HCT116 (cell line): Measurements from ENCODE around the gene MADD. TPM values are rescaled to one million over a fixed set of nuclear protein-coding genes. Genes with fewer than 3 reads are reported as not detected.

ENCODE experiments used
- ATAC-seq: fragments of 200-7000 bp; cut with Tn5 transposase; 2 replicates; pipeline ENCODE4 v1.9.1; 2020; ENCODE audit warnings: mild to moderate bottlenecking, moderate library complexity
- BruUV-seq: library from RNA; stranded (reverse); fragments of 400-500 nt; replicated peaks from 2 replicates; lab custom pipeline; 2021; lab: Mats Ljungman, UMichigan
- CTCF ChIA-PET: fragments of 300-600 bp; sonication (Branson Sonifier 250); formaldehyde crosslinking; loops from one replicate; lab custom pipeline; 2021; ENCODE audit warnings: antibody characterized with exemption; lab: Charles Lee
- POLR2A ChIA-PET: fragments of 300-600, 350-600 bp; sonication (Branson Sonifier 250); formaldehyde crosslinking; loops from one replicate; lab custom pipeline; 2021; ENCODE audit warnings: antibody characterized with exemption; lab: Charles Lee
- RAD21 ChIA-PET, 2 experiments: fragments of 300-600 bp; sonication (Branson Sonifier 250); formaldehyde crosslinking; loops; one replicate each; lab custom pipeline; 2023; ENCODE audit warnings: low total read pairs in 2 of 2; ENCODE audit not compliant: uncharacterized antibody in 2 of 2, unreplicated experiment in 2 of 2, low non-redundant PET in 1 of 2; lab: Charles Lee
- DNase-seq: peaks from one replicate; pipeline ENCODE4 v3.0.0-alpha.2; 2010; ENCODE audit warnings: low read depth, low spot score
- H2AFZ ChIP-seq: fragments of 200-600 bp; shearing (Covaris generic), sonication (generic); 2 replicates; pipeline ENCODE4 v1.6.1; 2017; ENCODE audit warnings: low read depth, mixed run types, mixed read lengths, antibody characterized with exemption, low read length; ENCODE audit not compliant: poor library complexity, severe bottlenecking
- H3K27ac ChIP-seq: 2 replicates; pipeline ENCODE4 v1.5.1; 2012; ENCODE audit warnings: low read depth, low read length
- H3K27me3 ChIP-seq: fragments of 200-600 bp; sonication (generic); 2 replicates; pipeline ENCODE4 v1.6.1; 2016; ENCODE audit warnings: mixed run types, low read length, mixed read lengths; ENCODE audit not compliant: insufficient read depth
- H3K36me3 ChIP-seq, 2 experiments: fragments of 200-500 bp in 1 of 2; fragments of 200-600 bp in 1 of 2; sonication (Bioruptor generic) in 1 of 2; sonication (generic) in 1 of 2; 2 replicates each; pipeline versions ENCODE4 v1.5.1 to v1.6.1; 2014 to 2016; ENCODE audit warnings: low read length in 2 of 2, inconsistent platforms in 1 of 2, mixed read lengths in 1 of 2, mixed run types in 1 of 2; ENCODE audit not compliant: insufficient read depth in 2 of 2, control insufficient read depth in 1 of 2
- H3K4me1 ChIP-seq, 2 experiments: fragments of 200-600 bp in 1 of 2; sonication (generic) in 1 of 2; 2 replicates each; pipeline versions ENCODE4 v1.5.1 to v1.6.1; 2012 to 2017; ENCODE audit warnings: low read length in 2 of 2, inconsistent platforms in 1 of 2, mild to moderate bottlenecking in 1 of 2, mixed read lengths in 1 of 2, mixed run types in 1 of 2, moderate library complexity in 1 of 2; ENCODE audit not compliant: insufficient read depth in 2 of 2, control insufficient read depth in 1 of 2
- H3K4me2 ChIP-seq: fragments of 200-600 bp; sonication (generic); 2 replicates; pipeline ENCODE4 v1.6.1; 2017; ENCODE audit warnings: mixed run types, low read length, mixed read lengths
- H3K4me3 ChIP-seq, 2 experiments: fragments of 200-600 bp in 1 of 2; sonication (generic) in 1 of 2; replicated peaks in 1 of 2; 2 replicates each; pipeline ENCODE4 v1.5.1; 2011 to 2016; ENCODE audit warnings: low read length in 2 of 2, control low read depth in 1 of 2, low read depth in 1 of 2, mild to moderate bottlenecking in 1 of 2, mixed read lengths in 1 of 2, mixed run types in 1 of 2
- H3K79me2 ChIP-seq: fragments of 200-600 bp; sonication (generic); 2 replicates; pipeline ENCODE4 v1.6.1; 2017; ENCODE audit warnings: mild to moderate bottlenecking, mixed run types, low read length, moderate library complexity, mixed read lengths; ENCODE audit not compliant: insufficient read depth
- H3K9ac ChIP-seq: fragments of 200-600 bp; sonication (generic); 2 replicates; pipeline ENCODE4 v1.6.1; 2016; ENCODE audit warnings: low read length, mixed read lengths
- H3K9me2 ChIP-seq: fragments of 200-600 bp; sonication (generic), shearing (Covaris generic); 2 replicates; pipeline ENCODE4 v1.6.1; 2017; ENCODE audit warnings: mixed run types, mild to moderate bottlenecking, moderate library complexity; ENCODE audit not compliant: insufficient read depth
- H3K9me3 ChIP-seq, 2 experiments: fragments of 200-500 bp in 1 of 2; fragments of 200-600 bp in 1 of 2; sonication (Bioruptor generic) in 1 of 2; sonication (generic) in 1 of 2; 2 replicates each; pipeline ENCODE4 v1.6.1; 2014 to 2017; ENCODE audit warnings: low read length in 2 of 2, mixed read lengths in 2 of 2, inconsistent platforms in 1 of 2, low read depth in 1 of 2, mild to moderate bottlenecking in 1 of 2, mixed run types in 1 of 2, moderate library complexity in 1 of 2; ENCODE audit not compliant: control insufficient read depth in 1 of 2, insufficient read depth in 1 of 2
- H4K20me1 ChIP-seq: fragments of 200-600 bp; sonication (generic), shearing (Covaris generic); 2 replicates; pipeline ENCODE4 v1.6.1; 2017; ENCODE audit warnings: mixed run types, mild to moderate bottlenecking, moderate library complexity; ENCODE audit not compliant: insufficient read depth
- CBX3 ChIP-seq: IDR thresholded peaks from 2 replicates; pipeline ENCODE4 v1.6.1; 2012; ENCODE audit warnings: low read depth
- CEBPB ChIP-seq: IDR thresholded peaks from 2 replicates; pipeline ENCODE4 v1.6.1; 2012; ENCODE audit warnings: low read depth
- EGR1 ChIP-seq: IDR thresholded peaks from 2 replicates; pipeline ENCODE4 v1.6.1; 2012; ENCODE audit warnings: low read depth
- ELF1 ChIP-seq: IDR thresholded peaks from 2 replicates; pipeline ENCODE4 v1.6.1; 2012; ENCODE audit warnings: low read depth, borderline replicate concordance
- EZH2 ChIP-seq: fragments of 200-600 bp; sonication (generic); IDR thresholded peaks from 2 replicates; pipeline ENCODE4 v1.6.1; 2017; ENCODE audit warnings: antibody characterized with exemption, mixed run types
- EZH2phosphoT487 ChIP-seq: fragments of 200-600 bp; IDR thresholded peaks from 2 replicates; pipeline ENCODE4 v1.6.1; 2018; ENCODE audit warnings: antibody characterized with exemption, borderline replicate concordance
- FOSL1 ChIP-seq: IDR thresholded peaks from 2 replicates; pipeline ENCODE4 v1.6.1; 2012; ENCODE audit warnings: low read depth
- JUND ChIP-seq: IDR thresholded peaks from 2 replicates; pipeline ENCODE4 v1.6.1; 2012
- POLR2A ChIP-seq: IDR thresholded peaks from 2 replicates; pipeline ENCODE4 v1.7.0; 2011; ENCODE audit warnings: borderline replicate concordance; ENCODE audit not compliant: insufficient read depth, insufficient read length; ENCODE audit errors: extremely low read depth
- SRF ChIP-seq: IDR thresholded peaks from 2 replicates; pipeline ENCODE4 v1.6.1; 2012; ENCODE audit warnings: low read depth
- TCF7L2 ChIP-seq: IDR thresholded peaks from 2 replicates; pipeline ENCODE4 v1.7.0; 2011; ENCODE audit warnings: borderline replicate concordance, inconsistent platforms; ENCODE audit not compliant: insufficient read depth, insufficient read length; ENCODE audit errors: extremely low read depth
- YY1 ChIP-seq: IDR thresholded peaks from 2 replicates; pipeline ENCODE4 v1.6.1; 2011; ENCODE audit warnings: low read length, low read depth, moderate library complexity, mild to moderate bottlenecking; ENCODE audit not compliant: insufficient replicate concordance; ENCODE audit errors: extremely low read depth
- ZFX ChIP-seq: fragments of 450-650 bp; IDR thresholded peaks from 2 replicates; pipeline ENCODE4 v1.6.1; 2017
- ZNF274 ChIP-seq: fragments of 200-500 bp; sonication (Bioruptor generic); IDR thresholded peaks from 2 replicates; pipeline ENCODE4 v1.6.1; 2014; ENCODE audit warnings: mild to moderate bottlenecking, low read depth, low read length, inconsistent platforms
- intact Hi-C: fragments of 100-400 bp; cut with micrococcal nuclease; formaldehyde crosslinking; loops from 2 replicates; pipeline ENCODE4 v1.10.0; 2022
- total RNA-seq: library from RNA; stranded (reverse); gene quantifications from one replicate; pipeline ENCODE4 v1.2.1, GENCODE V29; 2021; ENCODE audit not compliant: unreplicated experiment
- TF ChIP-seq, protein P1 (sequence below), 3 experiments: fragments of 200-600 bp in 1 of 3; sonication (generic) in 1 of 3; IDR thresholded peaks in 2 of 3; conservative IDR thresholded peaks in 1 of 3; 2 replicates each; pipeline ENCODE4 v1.5.1; 2012 to 2017; ENCODE audit warnings: low read depth in 2 of 3, low read length in 2 of 3, antibody characterized with exemption in 1 of 3, borderline replicate concordance in 1 of 3, control low read depth in 1 of 3, mild to moderate bottlenecking in 1 of 3, mixed read lengths in 1 of 3, mixed run types in 1 of 3, moderate library complexity in 1 of 3; ENCODE audit not compliant: insufficient read depth in 1 of 3
- TF ChIP-seq, protein P2 (sequence below): IDR thresholded peaks from 2 replicates; pipeline ENCODE4 v1.6.1; 2012
- TF ChIP-seq, protein P3 (sequence below): IDR thresholded peaks from 2 replicates; pipeline ENCODE4 v1.6.1; 2011; ENCODE audit warnings: mild to moderate bottlenecking, low read length, moderate library complexity; ENCODE audit not compliant: insufficient replicate concordance; ENCODE audit errors: extremely low read depth
- TF ChIP-seq, protein P4 (sequence below): IDR thresholded peaks from 2 replicates; pipeline ENCODE4 v1.6.1; 2012; ENCODE audit warnings: low read depth

The MADD gene
- total RNA-seq, 1 experiment from 2014 or later, result 37.1 TPM

DNA sequence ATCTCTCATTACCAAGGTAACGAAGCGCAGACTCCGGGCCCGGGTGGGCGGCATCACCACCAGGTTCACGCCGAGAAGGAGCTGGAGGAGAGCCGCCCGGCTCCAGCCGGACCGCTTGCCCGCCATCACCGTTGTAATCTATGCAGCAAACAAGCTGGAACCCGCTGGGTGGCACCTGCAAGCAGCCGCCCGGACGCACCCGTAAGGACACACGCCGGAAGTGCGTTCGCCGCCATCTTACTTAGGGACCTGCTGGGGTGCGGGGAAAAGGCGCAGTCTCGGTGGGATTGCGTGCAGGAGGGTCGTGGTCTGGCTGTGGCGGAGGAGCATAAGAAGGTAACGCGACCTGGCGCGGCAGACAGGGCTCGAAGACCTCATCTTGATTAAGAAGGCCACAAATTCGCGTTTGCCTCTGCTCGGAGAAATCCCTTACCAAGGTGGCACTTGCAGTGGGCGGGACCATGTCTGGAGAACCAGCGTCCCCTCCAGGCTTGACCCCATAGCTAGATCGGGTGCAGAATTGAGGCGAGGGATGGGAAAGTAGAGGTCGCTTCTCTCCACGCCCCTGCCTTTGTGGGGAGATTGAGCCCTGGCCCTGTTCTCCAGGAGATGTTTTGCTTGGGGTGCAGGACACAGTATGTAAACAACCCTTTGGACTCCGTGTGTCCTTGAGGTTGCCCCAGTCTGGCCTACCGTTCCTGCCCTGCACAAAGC is 21.1 kb upstream of the MADD start, which contains the start of gene ACP2:
Gene ACP2 (minus strand): TSS at position 151 of the 714 bp plus-strand sequence. CDS start 25 bp downstream, at position 126.
- peak within 1 kb of the TSS; percentile 71 to 96 for H3K4me3 ChIP-seq
- DNase-seq (peak; percentile 79), ATAC-seq (peak; percentile 91)
- ChIA-PET RAD21 (interaction anchor here (0.7 to 1.9 kb wide), 3 partner anchors 15 to 206 kb away, joined by 3 to 7 read pairs (median 4); no protein-coding TSS in a partner anchor), CTCF (interaction anchor here (0.6 to 2.2 kb wide), 8 partner anchors 9 to 205 kb away, joined by 3 to 9 read pairs (median 4); partner anchors contain the start of genes DDB2 and NR1H3), POLR2A (interaction anchor here (0.8 to 2.2 kb wide), 12 partner anchors 10 to 106 kb away, joined by 3 to 16 read pairs (median 4); partner anchors contain the start of gene DDB2)
- H3K9ac ChIP-seq, result peak within 1 kb of the TSS; percentile 89
- intact Hi-C loops, result loop anchor here (2.0 kb wide), 1 partner anchor 72 kb away; the partner anchor contains the start of gene ARFGAP2
- H3K9me2 ChIP-seq, result no peaks in the 10 kb centered on the region
- peaks cover 33% of the 10 kb centered on the region for H3K79me2 ChIP-seq
- peaks cover 7 to 16% of the 10 kb centered on the region in 2 experiments; a peak in 2 of 4 replicates for H3K4me1 ChIP-seq
- BruUV-seq, result TSS peak; percentile 87
- peak within 1 kb of the TSS; percentile 90 for H3K4me2 ChIP-seq
- peaks cover 4 to 12% of the 10 kb centered on the region in 2 experiments; a peak in 1 of 4 replicates for H3K36me3 ChIP-seq
- no peaks in the 10 kb centered on the region for H3K9me3 ChIP-seq
- no peaks in the 10 kb centered on the region for H4K20me1 ChIP-seq
- no peaks in the 10 kb centered on the region for H3K27me3 ChIP-seq
- peak within 1 kb of the TSS; percentile 73 for H3K27ac ChIP-seq
- no peak within 1 kb of the TSS for H2AFZ ChIP-seq
- TF ChIP-seq JUND (no peak), CEBPB (no peak), ZFX (no peak; the same call in 1 of the 2 replicates), EZH2phosphoT487 (no peak), SRF (peak; percentile 46; the same call in 1 of the 2 replicates), ELF1 (no peak), EZH2 (no peak), TCF7L2 (peak; percentile 41), EGR1 (peak; percentile 74), FOSL1 (no peak), YY1 (peak; percentile 99), ZNF274 (no peak), POLR2A (peak; percentile 95), CBX3 (peak; percentile 88)
- TF ChIP-seq, protein P1, sequence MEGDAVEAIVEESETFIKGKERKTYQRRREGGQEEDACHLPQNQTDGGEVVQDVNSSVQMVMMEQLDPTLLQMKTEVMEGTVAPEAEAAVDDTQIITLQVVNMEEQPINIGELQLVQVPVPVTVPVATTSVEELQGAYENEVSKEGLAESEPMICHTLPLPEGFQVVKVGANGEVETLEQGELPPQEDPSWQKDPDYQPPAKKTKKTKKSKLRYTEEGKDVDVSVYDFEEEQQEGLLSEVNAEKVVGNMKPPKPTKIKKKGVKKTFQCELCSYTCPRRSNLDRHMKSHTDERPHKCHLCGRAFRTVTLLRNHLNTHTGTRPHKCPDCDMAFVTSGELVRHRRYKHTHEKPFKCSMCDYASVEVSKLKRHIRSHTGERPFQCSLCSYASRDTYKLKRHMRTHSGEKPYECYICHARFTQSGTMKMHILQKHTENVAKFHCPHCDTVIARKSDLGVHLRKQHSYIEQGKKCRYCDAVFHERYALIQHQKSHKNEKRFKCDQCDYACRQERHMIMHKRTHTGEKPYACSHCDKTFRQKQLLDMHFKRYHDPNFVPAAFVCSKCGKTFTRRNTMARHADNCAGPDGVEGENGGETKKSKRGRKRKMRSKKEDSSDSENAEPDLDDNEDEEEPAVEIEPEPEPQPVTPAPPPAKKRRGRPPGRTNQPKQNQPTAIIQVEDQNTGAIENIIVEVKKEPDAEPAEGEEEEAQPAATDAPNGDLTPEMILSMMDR (IDR thresholded peaks at IDR 0.05 in 2 of 3, conservative IDR thresholded peaks at IDR 0.05 in 1 of 3; ENCODE audit: borderline replicate concordance in 1 of 3, insufficient read depth in 1 of 3, low read depth in 2 of 3, low read length in 2 of 3), result 0 out of 6 replicates have a peak, but pooled peaks of 2 of the 3 experiments have one; percentile 16 to 28
- TF ChIP-seq, protein P2, sequence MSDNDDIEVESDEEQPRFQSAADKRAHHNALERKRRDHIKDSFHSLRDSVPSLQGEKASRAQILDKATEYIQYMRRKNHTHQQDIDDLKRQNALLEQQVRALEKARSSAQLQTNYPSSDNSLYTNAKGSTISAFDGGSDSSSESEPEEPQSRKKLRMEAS, result peak; percentile 74
- TF ChIP-seq, protein P3, sequence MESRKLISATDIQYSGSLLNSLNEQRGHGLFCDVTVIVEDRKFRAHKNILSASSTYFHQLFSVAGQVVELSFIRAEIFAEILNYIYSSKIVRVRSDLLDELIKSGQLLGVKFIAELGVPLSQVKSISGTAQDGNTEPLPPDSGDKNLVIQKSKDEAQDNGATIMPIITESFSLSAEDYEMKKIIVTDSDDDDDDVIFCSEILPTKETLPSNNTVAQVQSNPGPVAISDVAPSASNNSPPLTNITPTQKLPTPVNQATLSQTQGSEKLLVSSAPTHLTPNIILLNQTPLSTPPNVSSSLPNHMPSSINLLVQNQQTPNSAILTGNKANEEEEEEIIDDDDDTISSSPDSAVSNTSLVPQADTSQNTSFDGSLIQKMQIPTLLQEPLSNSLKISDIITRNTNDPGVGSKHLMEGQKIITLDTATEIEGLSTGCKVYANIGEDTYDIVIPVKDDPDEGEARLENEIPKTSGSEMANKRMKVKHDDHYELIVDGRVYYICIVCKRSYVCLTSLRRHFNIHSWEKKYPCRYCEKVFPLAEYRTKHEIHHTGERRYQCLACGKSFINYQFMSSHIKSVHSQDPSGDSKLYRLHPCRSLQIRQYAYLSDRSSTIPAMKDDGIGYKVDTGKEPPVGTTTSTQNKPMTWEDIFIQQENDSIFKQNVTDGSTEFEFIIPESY, result no peak
- TF ChIP-seq, protein P4, sequence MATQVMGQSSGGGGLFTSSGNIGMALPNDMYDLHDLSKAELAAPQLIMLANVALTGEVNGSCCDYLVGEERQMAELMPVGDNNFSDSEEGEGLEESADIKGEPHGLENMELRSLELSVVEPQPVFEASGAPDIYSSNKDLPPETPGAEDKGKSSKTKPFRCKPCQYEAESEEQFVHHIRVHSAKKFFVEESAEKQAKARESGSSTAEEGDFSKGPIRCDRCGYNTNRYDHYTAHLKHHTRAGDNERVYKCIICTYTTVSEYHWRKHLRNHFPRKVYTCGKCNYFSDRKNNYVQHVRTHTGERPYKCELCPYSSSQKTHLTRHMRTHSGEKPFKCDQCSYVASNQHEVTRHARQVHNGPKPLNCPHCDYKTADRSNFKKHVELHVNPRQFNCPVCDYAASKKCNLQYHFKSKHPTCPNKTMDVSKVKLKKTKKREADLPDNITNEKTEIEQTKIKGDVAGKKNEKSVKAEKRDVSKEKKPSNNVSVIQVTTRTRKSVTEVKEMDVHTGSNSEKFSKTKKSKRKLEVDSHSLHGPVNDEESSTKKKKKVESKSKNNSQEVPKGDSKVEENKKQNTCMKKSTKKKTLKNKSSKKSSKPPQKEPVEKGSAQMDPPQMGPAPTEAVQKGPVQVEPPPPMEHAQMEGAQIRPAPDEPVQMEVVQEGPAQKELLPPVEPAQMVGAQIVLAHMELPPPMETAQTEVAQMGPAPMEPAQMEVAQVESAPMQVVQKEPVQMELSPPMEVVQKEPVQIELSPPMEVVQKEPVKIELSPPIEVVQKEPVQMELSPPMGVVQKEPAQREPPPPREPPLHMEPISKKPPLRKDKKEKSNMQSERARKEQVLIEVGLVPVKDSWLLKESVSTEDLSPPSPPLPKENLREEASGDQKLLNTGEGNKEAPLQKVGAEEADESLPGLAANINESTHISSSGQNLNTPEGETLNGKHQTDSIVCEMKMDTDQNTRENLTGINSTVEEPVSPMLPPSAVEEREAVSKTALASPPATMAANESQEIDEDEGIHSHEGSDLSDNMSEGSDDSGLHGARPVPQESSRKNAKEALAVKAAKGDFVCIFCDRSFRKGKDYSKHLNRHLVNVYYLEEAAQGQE, result no peak
